B cell (primary cell): ENCODE measurements around the gene SPOCD1. TPM values are rescaled to one million over a fixed set of nuclear protein-coding genes. Genes with fewer than 3 reads are reported as not detected.

ENCODE experiments used
- ATAC-seq: fragments of 200-7000 bp; cut with Tn5 transposase; one replicate; pipeline ENCODE4 v1.10.0; 2021; ENCODE audit warnings: low read depth, mild to moderate bottlenecking, moderate number of reproducible peaks, moderate library complexity
- CTCF ChIA-PET: fragments of 350-600 bp; sonication (Branson Sonifier 250); formaldehyde crosslinking; loops from one replicate; lab custom pipeline; 2021; ENCODE audit warnings: antibody characterized with exemption, inconsistent platforms; lab: Charles Lee
- POLR2A ChIA-PET: fragments of 350-600 bp; sonication (Branson Sonifier 250); formaldehyde crosslinking; loops from one replicate; lab custom pipeline; 2021; ENCODE audit warnings: antibody characterized with exemption; lab: Charles Lee
- DNase-seq: peaks from one replicate; pipeline ENCODE4 v3.0.0; 2013
- H2AFZ ChIP-seq: 2 replicates; pipeline ENCODE4 v1.6.1; 2012; ENCODE audit warnings: mild to moderate bottlenecking, low read depth, low read length; ENCODE audit not compliant: insufficient read depth, poor library complexity, severe bottlenecking
- H3K27ac ChIP-seq, 2 donors: 1 replicate in 1 of 2; 2 replicates in 1 of 2; pipeline ENCODE4 v1.5.1; 2012 to 2013; ENCODE audit warnings: low read length in 2 of 2, mild to moderate bottlenecking in 2 of 2, moderate library complexity in 1 of 2
- H3K27me3 ChIP-seq, 4 experiments: fragments of 200-600 bp in 1 of 4; sonication (generic) in 1 of 4; replicated peaks in 1 of 4; 1 replicate in 2 of 4; 2 replicates in 2 of 4; pipeline versions ENCODE4 v1.6.1 to v1.7.0; 2013 to 2016; ENCODE audit warnings: low read length in 3 of 4, mild to moderate bottlenecking in 2 of 4, mixed read lengths in 1 of 4, moderate library complexity in 1 of 4; ENCODE audit not compliant: insufficient read depth in 4 of 4, control insufficient read depth in 3 of 4; ENCODE audit errors: control extremely low read depth in 1 of 4
- H3K36me3 ChIP-seq, 2 experiments: replicated peaks in 1 of 2; 1 replicate in 1 of 2; 2 replicates in 1 of 2; pipeline versions ENCODE4 v1.6.1 to v1.7.1; 2013; ENCODE audit warnings: low read length in 1 of 2; ENCODE audit not compliant: insufficient read depth in 2 of 2, control insufficient read depth in 1 of 2; ENCODE audit errors: control extremely low read depth in 1 of 2, extremely low read depth in 1 of 2
- H3K4me1 ChIP-seq, 2 donors: fragments of 200-600 bp in 1 of 2; sonication (generic) in 1 of 2; 1 replicate in 1 of 2; 2 replicates in 1 of 2; pipeline versions ENCODE4 v1.5.1 to v1.6.1; 2013 to 2017; ENCODE audit warnings: low read length in 2 of 2; ENCODE audit not compliant: control insufficient read depth in 2 of 2, insufficient read depth in 2 of 2
- H3K4me2 ChIP-seq: replicated peaks from 2 replicates; pipeline ENCODE3; 2012; ENCODE audit warnings: mild to moderate bottlenecking, low read depth, low read length; ENCODE audit not compliant: poor library complexity, severe bottlenecking
- H3K4me3 ChIP-seq, 5 experiments: fragments of 200-600 bp in 1 of 5; sonication (generic) in 1 of 5; 1 replicate in 3 of 5; 2 replicates in 2 of 5; pipeline versions ENCODE4 v1.5.1 to v1.7.0; 2011 to 2016; ENCODE audit warnings: low read length in 4 of 5, mild to moderate bottlenecking in 4 of 5, low read depth in 2 of 5, control low read depth in 1 of 5, moderate library complexity in 1 of 5; ENCODE audit not compliant: insufficient read depth in 1 of 5; ENCODE audit errors: control extremely low read depth in 1 of 5, extremely low read depth in 1 of 5
- H3K79me2 ChIP-seq: fragments of 200-600 bp; sonication (generic); one replicate; pipeline ENCODE4 v1.6.0; 2016; ENCODE audit warnings: low read length; ENCODE audit not compliant: control insufficient read depth, insufficient read depth
- H3K9ac ChIP-seq: fragments of 200-600 bp; sonication (generic); 2 replicates; pipeline ENCODE4 v1.6.1; 2017; ENCODE audit warnings: mild to moderate bottlenecking, low read length, moderate library complexity
- H3K9me3 ChIP-seq, 3 donors: one replicate each; pipeline versions ENCODE4 v1.6.1 to v1.7.1; 2013; ENCODE audit warnings: low read length in 2 of 3; ENCODE audit not compliant: control insufficient read depth in 2 of 3, insufficient read depth in 1 of 3; ENCODE audit errors: control extremely low read depth in 1 of 3
- H4K20me1 ChIP-seq: 2 replicates; pipeline ENCODE4 v1.6.0; 2012; ENCODE audit warnings: mild to moderate bottlenecking, low read length; ENCODE audit not compliant: insufficient read depth, control insufficient read depth, poor library complexity, severe bottlenecking
- H3K27ac Mint-ChIP-seq: one replicate; pipeline ENCODE4 v1.8.0; 2021; ENCODE audit warnings: mixed read lengths
- H3K27me3 Mint-ChIP-seq: one replicate; pipeline ENCODE4 v1.8.0; 2021; ENCODE audit warnings: mixed read lengths
- H3K4me1 Mint-ChIP-seq: one replicate; pipeline ENCODE4 v1.8.0; 2021; ENCODE audit warnings: mixed read lengths
- H3K4me3 Mint-ChIP-seq: one replicate; pipeline ENCODE4 v1.8.0; 2021; ENCODE audit warnings: mixed read lengths
- H3K9me3 Mint-ChIP-seq: one replicate; pipeline ENCODE4 v1.8.0; 2022; ENCODE audit warnings: mixed read lengths; ENCODE audit not compliant: insufficient read depth
- EZH2 ChIP-seq: IDR thresholded peaks from 2 replicates; pipeline ENCODE4 v1.6.1; 2012; ENCODE audit warnings: borderline replicate concordance, low read depth, mild to moderate bottlenecking, moderate library complexity, low read length; ENCODE audit not compliant: insufficient read depth, poor library complexity, severe bottlenecking
- WGBS: methylation state at CpG from one replicate; pipeline ENCODE4 v1.1.5; 2013; ENCODE audit warnings: missing lambda C conversion rate; ENCODE audit not compliant: insufficient coverage; 5-methylcytosine and 5-hydroxymethylcytosine counted together
- intact Hi-C: fragments of 100-400 bp; cut with micrococcal nuclease; formaldehyde crosslinking; loops from one replicate; pipeline ENCODE4 v1.10.0; 2022
- polyA plus RNA-seq: library from polyadenylated mRNA; depleted of rRNA; stranded (reverse); fragments of >200 nt; gene quantifications from 2 replicates; pipeline ENCODE4 v1.2.3, GENCODE V29; 2012
- total RNA-seq, 2 donors: library from RNA; stranded (reverse); fragments of 120-200 nt in 1 of 2; gene quantifications; 1 replicate in 1 of 2; 2 replicates in 1 of 2; pipeline versions ENCODE4 v1.2.3 to v1.2.4, GENCODE V29; 2013 to 2022
- TF ChIP-seq, protein P1 (sequence below): fragments of 200-600 bp; IDR thresholded peaks from one replicate; pipeline ENCODE4 v1.8.0; 2022; ENCODE audit warnings: antibody characterized with exemption, mild to moderate bottlenecking

SPOCD1 gene
- total and polyA plus RNA-seq, 2 donors (not counting 1 experiment from before 2014, with no cell fraction given) = not detected

DNA sequence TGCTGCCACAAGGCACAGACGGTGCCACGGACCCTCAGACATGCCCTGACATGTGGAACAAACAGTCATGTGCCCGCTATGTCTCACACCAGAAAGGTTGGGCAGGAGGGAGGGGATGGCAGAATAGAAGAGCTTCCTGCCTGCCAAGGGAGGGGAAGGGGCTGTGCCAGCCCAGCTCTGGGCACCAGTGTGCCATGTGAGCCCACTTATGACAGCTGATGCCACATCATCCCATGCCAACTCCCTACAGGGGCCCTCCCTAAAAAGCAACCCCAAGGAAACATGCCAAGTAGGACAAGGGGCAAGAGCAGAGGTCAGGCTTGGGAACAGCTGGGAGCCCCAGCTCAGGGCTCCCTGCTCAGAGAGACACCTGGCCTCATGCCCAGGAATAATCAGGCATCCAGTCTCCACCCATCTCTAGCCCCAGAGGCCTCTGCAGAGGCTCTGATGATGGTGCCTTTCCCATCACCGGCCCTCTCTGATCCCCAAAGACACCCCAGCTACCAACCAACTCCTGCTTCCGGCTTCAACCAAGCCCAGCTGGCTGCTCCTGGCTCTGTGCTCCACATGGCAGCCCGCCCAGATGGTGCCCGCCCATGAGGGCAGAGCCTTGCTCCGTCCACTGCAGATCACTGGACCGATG, 62.0 kb downstream of the SPOCD1 start:
- CTCF ChIA-PET = no interaction called here
- no peak overlapping the region for H3K4me3 ChIP-seq
- no peak for DNase-seq
- ATAC-seq = no peak
- intact Hi-C loops = no loop called here
- Mint-ChIP-seq H3K27me3 (peaks cover 18% of the 10 kb centered on the region), H3K4me3 (no peak overlapping the region), H3K9me3 (no peaks in the 10 kb centered on the region), H3K27ac (no peak overlapping the region), H3K4me1 (peaks cover 16% of the 10 kb centered on the region)
- POLR2A ChIA-PET = no interaction called here
- peaks cover 0 to 21% (median 2%) of the 10 kb centered on the region in 4 experiments for H3K27me3 ChIP-seq
- H3K36me3 ChIP-seq = no peaks in the 10 kb centered on the region
- H3K9me3 ChIP-seq = peaks cover 0 to 11% (median 0%) of the 10 kb centered on the region in 3 donors
- H3K4me1 ChIP-seq = peaks cover 20 to 27% of the 10 kb centered on the region in 2 donors
- no peak overlapping the region for H3K27ac ChIP-seq
- 91% methylated on average over 9 of the region's 9 CpGs for WGBS
- H3K9ac ChIP-seq = no peak overlapping the region
- no peaks in the 10 kb centered on the region for H3K79me2 ChIP-seq
- no peak overlapping the region for H3K4me2 ChIP-seq
- H4K20me1 ChIP-seq = no peaks in the 10 kb centered on the region
- H2AFZ ChIP-seq = no peak overlapping the region
- no peak for TF ChIP-seq EZH2
- TF ChIP-seq, protein P1, sequence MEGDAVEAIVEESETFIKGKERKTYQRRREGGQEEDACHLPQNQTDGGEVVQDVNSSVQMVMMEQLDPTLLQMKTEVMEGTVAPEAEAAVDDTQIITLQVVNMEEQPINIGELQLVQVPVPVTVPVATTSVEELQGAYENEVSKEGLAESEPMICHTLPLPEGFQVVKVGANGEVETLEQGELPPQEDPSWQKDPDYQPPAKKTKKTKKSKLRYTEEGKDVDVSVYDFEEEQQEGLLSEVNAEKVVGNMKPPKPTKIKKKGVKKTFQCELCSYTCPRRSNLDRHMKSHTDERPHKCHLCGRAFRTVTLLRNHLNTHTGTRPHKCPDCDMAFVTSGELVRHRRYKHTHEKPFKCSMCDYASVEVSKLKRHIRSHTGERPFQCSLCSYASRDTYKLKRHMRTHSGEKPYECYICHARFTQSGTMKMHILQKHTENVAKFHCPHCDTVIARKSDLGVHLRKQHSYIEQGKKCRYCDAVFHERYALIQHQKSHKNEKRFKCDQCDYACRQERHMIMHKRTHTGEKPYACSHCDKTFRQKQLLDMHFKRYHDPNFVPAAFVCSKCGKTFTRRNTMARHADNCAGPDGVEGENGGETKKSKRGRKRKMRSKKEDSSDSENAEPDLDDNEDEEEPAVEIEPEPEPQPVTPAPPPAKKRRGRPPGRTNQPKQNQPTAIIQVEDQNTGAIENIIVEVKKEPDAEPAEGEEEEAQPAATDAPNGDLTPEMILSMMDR = no peak

DNA sequence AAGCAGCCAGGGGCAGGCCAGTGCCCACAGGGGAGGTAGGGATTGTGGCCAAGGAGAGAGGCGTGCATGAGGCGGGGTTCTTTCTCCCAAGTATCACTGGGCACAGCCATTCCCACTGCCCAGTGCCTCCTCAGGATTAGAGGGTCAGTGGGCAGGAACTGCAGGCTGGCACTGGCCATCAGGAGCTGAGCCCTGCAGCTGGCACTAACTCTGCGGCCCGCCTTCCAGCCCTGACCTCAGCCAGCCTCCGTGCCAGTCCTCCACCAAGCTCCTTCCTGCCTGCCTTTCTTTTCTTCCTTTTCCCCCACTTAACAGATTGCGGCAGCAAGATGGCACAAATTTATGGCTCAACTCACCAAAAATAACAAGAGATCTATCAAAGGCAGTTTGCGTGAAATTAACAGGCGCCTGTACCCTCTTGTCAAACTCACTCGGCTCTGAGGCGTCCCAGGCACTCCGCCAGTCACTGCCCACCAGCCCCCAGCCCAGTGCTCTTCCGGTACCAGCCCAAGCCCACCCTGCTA, 62.8 kb downstream of the SPOCD1 start:
- Mint-ChIP-seq H3K4me1 (peaks cover 16% of the 10 kb centered on the region), H3K27ac (no peak overlapping the region)

More for the DNA sequence above, 62.8 kb downstream of the SPOCD1 start:
- Mint-ChIP-seq H3K27me3 (peaks cover 18% of the 10 kb centered on the region), H3K4me3 (no peak overlapping the region), H3K9me3 (no peaks in the 10 kb centered on the region)
- Histone ChIP-seq H3K27me3 (peaks cover 0 to 26% (median 2%) of the 10 kb centered on the region in 4 experiments), H2AFZ (no peak overlapping the region), H3K9ac (no peak overlapping the region), H3K9me3 (peaks cover 0 to 11% (median 0%) of the 10 kb centered on the region in 3 donors), H3K4me3 (no peak overlapping the region), H3K4me1 (peaks cover 20 to 27% of the 10 kb centered on the region in 2 donors), H3K36me3 (no peaks in the 10 kb centered on the region), H3K4me2 (no peak overlapping the region), H4K20me1 (no peaks in the 10 kb centered on the region), H3K27ac (no peak overlapping the region), H3K79me2 (no peaks in the 10 kb centered on the region)
- no peak for TF ChIP-seq EZH2
- TF ChIP-seq, protein P1 = no peak
- WGBS = 73% methylated on average over 12 of the region's 12 CpGs
- intact Hi-C loops = no loop called here
- CTCF ChIA-PET = no interaction called here
- ATAC-seq (no peak), DNase-seq (no peak)
- POLR2A ChIA-PET = no interaction called here
